Heart left ventricle (tissue), 13 donors: Measurements from ENCODE around the gene STEAP1B.

Experiments used
- CTCF ChIP-seq, 12 donors: fragments of 200-600 bp; sonication (generic) in 4 of 12; IDR thresholded peaks; one replicate each; pipeline versions ENCODE4 v1.5.0 to v1.8.0; 2018 to 2022; ENCODE audit warnings: antibody characterized with exemption in 12 of 12, mild to moderate bottlenecking in 5 of 12
- POLR2A ChIP-seq, 2 donors: fragments of 450-650 bp; IDR thresholded peaks; one replicate each; pipeline ENCODE4 v1.6.1; 2017; ENCODE audit warnings: antibody characterized with exemption in 2 of 2, mild to moderate bottlenecking in 2 of 2, moderate library complexity in 2 of 2
- donor health status: ischemic (EF 13 %, LVEDD 7.1; RV severe dilation, severe dysfunction).
- donor health status: DM: no; HTN: yes; CAD: no.
- donor health status: DM: no; HTN: no; CAD: no.
- donor health status: ischemic (EF 25% LVEDD 6.9; RV normal size, moderate dysfunction).
- donor health status: ischemic (EF 25% LVEDD 5.7; RV mildly dilated, moderate dysfunction).
- donor health status: ischemic (EF 35%, LVEDD 5.7; RV mildly dilated, moderate dysfunction).
- donor health status: nonischemic (EF 11% LVEDD 7.7; RV severe dilation, severe dysfunction).
- donor health status: DM: yes; HTN: yes; CAD: no.
- donor health status: PGD.
- donor health status: ischemic (EF 29% LVEDD 5.4; RV normal size, mild dysfunction).
- donor health status: nonischemic (EF 23%, LVEDD 6.1; RV moderate dilation, normal function).

GRCh38 chr7:22417841-22418240 lies 82.1 kb downstream of the STEAP1B start:
- TF ChIP-seq CTCF (IDR thresholded peaks at IDR 0.05): no peak
- no peak for TF ChIP-seq POLR2A (IDR thresholded peaks at IDR 0.05)
